WI38 (cell line): ENCODE results near the gene TTC27.

Experiments used
- H3K4me3 ChIP-seq: 2 replicates; pipeline ENCODE4 v1.5.1; 2011; ENCODE audit warnings: low read depth, mild to moderate bottlenecking, control low read depth, low read length
- TF ChIP-seq, protein P1 (sequence below): IDR thresholded peaks from 2 replicates; pipeline ENCODE4 v1.5.1; 2012; ENCODE audit warnings: low read depth, mild to moderate bottlenecking, control low read depth, low read length

Gene TTC27

GRCh38 chr2:32783933-32784332, 156.1 kb downstream of the TTC27 start:
- TF ChIP-seq, protein P1, sequence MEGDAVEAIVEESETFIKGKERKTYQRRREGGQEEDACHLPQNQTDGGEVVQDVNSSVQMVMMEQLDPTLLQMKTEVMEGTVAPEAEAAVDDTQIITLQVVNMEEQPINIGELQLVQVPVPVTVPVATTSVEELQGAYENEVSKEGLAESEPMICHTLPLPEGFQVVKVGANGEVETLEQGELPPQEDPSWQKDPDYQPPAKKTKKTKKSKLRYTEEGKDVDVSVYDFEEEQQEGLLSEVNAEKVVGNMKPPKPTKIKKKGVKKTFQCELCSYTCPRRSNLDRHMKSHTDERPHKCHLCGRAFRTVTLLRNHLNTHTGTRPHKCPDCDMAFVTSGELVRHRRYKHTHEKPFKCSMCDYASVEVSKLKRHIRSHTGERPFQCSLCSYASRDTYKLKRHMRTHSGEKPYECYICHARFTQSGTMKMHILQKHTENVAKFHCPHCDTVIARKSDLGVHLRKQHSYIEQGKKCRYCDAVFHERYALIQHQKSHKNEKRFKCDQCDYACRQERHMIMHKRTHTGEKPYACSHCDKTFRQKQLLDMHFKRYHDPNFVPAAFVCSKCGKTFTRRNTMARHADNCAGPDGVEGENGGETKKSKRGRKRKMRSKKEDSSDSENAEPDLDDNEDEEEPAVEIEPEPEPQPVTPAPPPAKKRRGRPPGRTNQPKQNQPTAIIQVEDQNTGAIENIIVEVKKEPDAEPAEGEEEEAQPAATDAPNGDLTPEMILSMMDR, result no peak

DNA sequence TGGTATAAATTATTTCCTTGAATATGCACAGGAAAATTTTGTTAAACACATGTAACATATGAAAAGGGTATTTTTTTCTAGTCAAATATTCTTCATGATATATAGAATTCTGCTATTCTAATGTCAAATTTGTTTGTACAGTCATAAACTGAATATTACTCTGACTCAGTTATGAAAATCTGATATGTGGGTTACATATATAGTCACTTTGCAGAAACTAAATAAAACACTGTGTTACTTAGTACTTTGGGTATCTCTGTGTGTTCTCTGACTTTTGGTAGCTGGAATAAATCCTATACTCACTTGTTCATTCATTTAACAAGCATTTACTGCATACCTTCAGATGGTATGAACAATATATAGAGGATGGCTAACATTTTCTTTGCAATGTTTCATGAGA, 159.4 kb downstream of the TTC27 start:
- no peak overlapping the region for H3K4me3 ChIP-seq
- TF ChIP-seq, protein P1, result no peak

More at GRCh38 chr2:32783933-32784332, 156.1 kb downstream of the TTC27 start:
- no peak overlapping the region for H3K4me3 ChIP-seq

- TF ChIP-seq, protein P1, result no peak
- no peak overlapping the region for H3K4me3 ChIP-seq
Measured at GRCh38 chr2:32788114-32788513, 160.3 kb downstream of the TTC27 start.

DNA sequence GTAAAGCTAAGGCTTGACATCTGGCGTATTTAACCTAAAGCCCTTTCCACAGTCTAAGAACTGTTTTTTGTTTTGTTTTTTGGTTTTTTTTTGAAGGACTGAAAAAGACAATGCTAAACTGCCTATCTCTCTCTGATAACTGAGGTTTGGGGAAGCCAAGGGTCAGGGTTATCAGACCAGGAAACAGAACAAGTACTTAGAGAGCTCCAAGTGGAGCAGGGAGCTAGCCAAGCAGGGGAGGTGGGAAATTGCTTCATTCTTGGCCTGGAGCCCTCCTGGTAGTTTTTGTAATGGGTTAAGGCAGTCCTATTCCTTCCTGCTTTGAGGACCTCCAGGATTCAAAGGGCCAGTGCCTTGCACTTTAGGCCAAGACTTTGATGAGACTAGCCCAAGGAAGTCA, 164.6 kb downstream of the TTC27 start:
- H3K4me3 ChIP-seq, result no peak overlapping the region
- TF ChIP-seq, protein P1, result no peak

- TF ChIP-seq, protein P1, result no peak
- no peak overlapping the region for H3K4me3 ChIP-seq
Measured at GRCh38 chr2:32798829-32799228, 171.0 kb downstream of the TTC27 start.

DNA sequence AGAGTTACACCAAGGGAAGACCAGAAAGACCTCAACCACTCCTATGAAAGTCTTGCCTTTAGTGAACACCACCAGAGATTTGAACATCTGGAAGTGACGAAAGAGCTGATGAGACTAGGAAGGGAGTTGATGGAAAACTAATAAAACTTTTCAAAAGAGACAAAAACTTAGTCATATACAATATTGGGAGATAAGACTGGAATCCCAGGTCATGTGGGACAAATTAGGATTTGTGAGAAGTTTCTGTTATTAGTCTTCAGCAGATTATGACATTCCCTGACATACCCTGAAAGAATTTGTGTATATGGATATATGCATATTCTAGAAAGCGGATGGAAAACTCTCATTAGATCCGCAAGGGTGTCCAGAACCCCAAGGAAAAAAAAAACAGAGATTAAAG, 173.9 kb downstream of the TTC27 start:
- no peak overlapping the region for H3K4me3 ChIP-seq
- TF ChIP-seq, protein P1, result no peak

DNA sequence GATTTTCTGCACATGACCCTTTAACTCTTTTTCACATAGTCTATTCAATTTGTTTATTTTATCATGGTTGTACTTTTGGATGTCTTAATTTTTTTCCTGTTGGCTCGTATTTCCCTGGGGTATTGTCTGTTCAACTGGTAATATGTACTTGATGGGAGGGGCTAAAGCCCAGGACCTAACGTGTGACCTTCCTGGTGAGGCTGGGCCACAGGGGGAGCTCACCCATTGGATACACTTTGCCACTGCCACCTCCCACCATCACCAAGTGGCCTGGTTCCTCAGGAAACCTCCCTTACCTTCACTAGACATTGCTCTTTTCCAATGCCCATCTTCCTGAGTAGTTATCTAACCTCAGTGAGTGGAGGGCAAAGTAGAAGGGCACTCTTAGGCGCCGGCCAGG, 175.0 kb downstream of the TTC27 start:
- TF ChIP-seq, protein P1, result no peak
- no peak overlapping the region for H3K4me3 ChIP-seq
